ENCODE results near the gene HTATIP2.

- TF ChIP-seq POLR2A (IDR thresholded peaks at IDR 0.05; ENCODE audit: borderline replicate concordance, extremely low read depth, insufficient read depth, insufficient read length) (no peak), ATF3 (IDR thresholded peaks at IDR 0.05) (no peak), EZH2 (IDR thresholded peaks at IDR 0.05) (no peak), ZFX (IDR thresholded peaks at IDR 0.05) (no peak)
- TF ChIP-seq, protein P1, sequence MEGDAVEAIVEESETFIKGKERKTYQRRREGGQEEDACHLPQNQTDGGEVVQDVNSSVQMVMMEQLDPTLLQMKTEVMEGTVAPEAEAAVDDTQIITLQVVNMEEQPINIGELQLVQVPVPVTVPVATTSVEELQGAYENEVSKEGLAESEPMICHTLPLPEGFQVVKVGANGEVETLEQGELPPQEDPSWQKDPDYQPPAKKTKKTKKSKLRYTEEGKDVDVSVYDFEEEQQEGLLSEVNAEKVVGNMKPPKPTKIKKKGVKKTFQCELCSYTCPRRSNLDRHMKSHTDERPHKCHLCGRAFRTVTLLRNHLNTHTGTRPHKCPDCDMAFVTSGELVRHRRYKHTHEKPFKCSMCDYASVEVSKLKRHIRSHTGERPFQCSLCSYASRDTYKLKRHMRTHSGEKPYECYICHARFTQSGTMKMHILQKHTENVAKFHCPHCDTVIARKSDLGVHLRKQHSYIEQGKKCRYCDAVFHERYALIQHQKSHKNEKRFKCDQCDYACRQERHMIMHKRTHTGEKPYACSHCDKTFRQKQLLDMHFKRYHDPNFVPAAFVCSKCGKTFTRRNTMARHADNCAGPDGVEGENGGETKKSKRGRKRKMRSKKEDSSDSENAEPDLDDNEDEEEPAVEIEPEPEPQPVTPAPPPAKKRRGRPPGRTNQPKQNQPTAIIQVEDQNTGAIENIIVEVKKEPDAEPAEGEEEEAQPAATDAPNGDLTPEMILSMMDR (IDR thresholded peaks at IDR 0.05 in 2 of 3, conservative IDR thresholded peaks at IDR 0.05 in 1 of 3; ENCODE audit: borderline replicate concordance in 1 of 3, insufficient read depth in 1 of 3, low read depth in 2 of 3, low read length in 2 of 3) = no peak
These were observed 6.3 kb downstream of the HTATIP2 start for GRCh38 chr11:20369826-20370225.
